ENCODE data around the gene CNTN4. TPM values are rescaled to one million over a fixed set of nuclear protein-coding genes. Genes with fewer than 3 reads are reported as not detected.

The CNTN4 gene
- total RNA-seq, 1 experiment from 2014 or later: 0.12 TPM

DNA sequence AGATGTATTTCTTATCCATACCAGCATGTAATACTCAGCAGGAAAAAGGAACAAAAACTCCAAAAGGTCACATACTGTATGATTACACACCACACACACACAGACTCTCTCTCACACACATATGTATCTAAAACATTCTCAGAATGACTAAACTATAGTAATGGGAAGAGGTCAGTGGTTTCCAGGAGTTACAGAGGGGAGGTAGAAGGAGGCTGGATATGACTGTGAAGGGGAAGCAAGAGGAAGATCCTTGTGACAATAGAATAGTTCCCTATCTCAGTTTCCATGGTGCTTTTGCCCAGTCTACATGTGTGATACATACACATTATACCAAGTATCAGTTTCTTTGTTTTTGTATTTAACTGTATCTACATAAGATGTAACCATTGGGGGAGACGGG, 821.4 kb downstream of the CNTN4 start:
- Mint-ChIP-seq H3K27ac (ENCODE audit: low read depth, unreplicated experiment) (no peak overlapping the region), H3K4me1 (ENCODE audit: insufficient read depth, unreplicated experiment) (no peaks in the 10 kb centered on the region), H3K9me3 (ENCODE audit: unreplicated experiment) (peaks cover 11% of the 10 kb centered on the region), H3K27me3 (ENCODE audit: insufficient read depth, unreplicated experiment) (peaks cover 63% of the 10 kb centered on the region), H3K4me3 (ENCODE audit: unreplicated experiment) (no peak overlapping the region), H3K36me3 (ENCODE audit: insufficient read depth, unreplicated experiment) (no peaks in the 10 kb centered on the region)
- CTCF ChIA-PET: no interaction called here
- no TSS peak for BruUV-seq (replicated peaks)
- DNase-seq (ENCODE audit: unreplicated experiment): no peak
- TF ChIP-seq, protein P1, sequence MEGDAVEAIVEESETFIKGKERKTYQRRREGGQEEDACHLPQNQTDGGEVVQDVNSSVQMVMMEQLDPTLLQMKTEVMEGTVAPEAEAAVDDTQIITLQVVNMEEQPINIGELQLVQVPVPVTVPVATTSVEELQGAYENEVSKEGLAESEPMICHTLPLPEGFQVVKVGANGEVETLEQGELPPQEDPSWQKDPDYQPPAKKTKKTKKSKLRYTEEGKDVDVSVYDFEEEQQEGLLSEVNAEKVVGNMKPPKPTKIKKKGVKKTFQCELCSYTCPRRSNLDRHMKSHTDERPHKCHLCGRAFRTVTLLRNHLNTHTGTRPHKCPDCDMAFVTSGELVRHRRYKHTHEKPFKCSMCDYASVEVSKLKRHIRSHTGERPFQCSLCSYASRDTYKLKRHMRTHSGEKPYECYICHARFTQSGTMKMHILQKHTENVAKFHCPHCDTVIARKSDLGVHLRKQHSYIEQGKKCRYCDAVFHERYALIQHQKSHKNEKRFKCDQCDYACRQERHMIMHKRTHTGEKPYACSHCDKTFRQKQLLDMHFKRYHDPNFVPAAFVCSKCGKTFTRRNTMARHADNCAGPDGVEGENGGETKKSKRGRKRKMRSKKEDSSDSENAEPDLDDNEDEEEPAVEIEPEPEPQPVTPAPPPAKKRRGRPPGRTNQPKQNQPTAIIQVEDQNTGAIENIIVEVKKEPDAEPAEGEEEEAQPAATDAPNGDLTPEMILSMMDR (IDR thresholded peaks at IDR 0.05; ENCODE audit: unreplicated experiment): no peak
- POLR2A ChIA-PET: no interaction called here
- intact Hi-C loops (cut with micrococcal nuclease): loop anchor here (5.0 to 10.0 kb wide), 2 partner anchors 935 to 1833 kb away; no protein-coding TSS in a partner anchor

DNA sequence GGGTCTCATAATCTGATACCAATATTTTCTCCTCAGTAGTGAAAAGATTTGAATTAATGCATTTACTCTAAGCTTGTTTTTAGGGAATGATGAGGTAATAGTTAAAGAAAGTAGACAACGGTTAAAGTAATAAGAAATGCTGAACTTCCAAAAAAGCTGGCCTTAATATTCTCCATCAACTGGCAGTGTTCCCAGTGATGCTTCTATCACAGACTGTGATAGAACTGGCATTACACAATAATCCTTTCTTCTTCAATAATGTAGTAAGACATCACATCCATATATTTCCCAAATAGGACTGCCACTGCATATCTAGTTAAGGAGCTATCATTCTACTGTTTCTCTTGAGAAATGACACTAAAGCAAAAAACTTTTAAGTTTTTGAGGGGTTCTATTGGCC, 822.8 kb downstream of the CNTN4 start:
- BruUV-seq (replicated peaks): no TSS peak
- no peak for DNase-seq (ENCODE audit: unreplicated experiment)
- Mint-ChIP-seq H3K4me3 (ENCODE audit: unreplicated experiment) (no peak overlapping the region), H3K9me3 (ENCODE audit: unreplicated experiment) (peaks cover 11% of the 10 kb centered on the region), H3K36me3 (ENCODE audit: insufficient read depth, unreplicated experiment) (no peaks in the 10 kb centered on the region), H3K27ac (ENCODE audit: low read depth, unreplicated experiment) (no peak overlapping the region), H3K27me3 (ENCODE audit: insufficient read depth, unreplicated experiment) (peaks cover 66% of the 10 kb centered on the region), H3K4me1 (ENCODE audit: insufficient read depth, unreplicated experiment) (no peaks in the 10 kb centered on the region)
- intact Hi-C loops (cut with micrococcal nuclease): loop anchor here (5.0 to 10.0 kb wide), 2 partner anchors 937 to 1834 kb away; no protein-coding TSS in a partner anchor
- POLR2A ChIA-PET: interaction anchor here (1.0 kb wide), 1 partner anchor 812 kb away, joined by 3 read pairs; no protein-coding TSS in a partner anchor
- CTCF ChIA-PET: interaction anchor here (0.8 to 1.9 kb wide), 13 partner anchors 9 to 755 kb away, joined by 3 to 9 read pairs (median 4); no protein-coding TSS in a partner anchor
- TF ChIP-seq, protein P1 (IDR thresholded peaks at IDR 0.05; ENCODE audit: unreplicated experiment): no peak

DNA sequence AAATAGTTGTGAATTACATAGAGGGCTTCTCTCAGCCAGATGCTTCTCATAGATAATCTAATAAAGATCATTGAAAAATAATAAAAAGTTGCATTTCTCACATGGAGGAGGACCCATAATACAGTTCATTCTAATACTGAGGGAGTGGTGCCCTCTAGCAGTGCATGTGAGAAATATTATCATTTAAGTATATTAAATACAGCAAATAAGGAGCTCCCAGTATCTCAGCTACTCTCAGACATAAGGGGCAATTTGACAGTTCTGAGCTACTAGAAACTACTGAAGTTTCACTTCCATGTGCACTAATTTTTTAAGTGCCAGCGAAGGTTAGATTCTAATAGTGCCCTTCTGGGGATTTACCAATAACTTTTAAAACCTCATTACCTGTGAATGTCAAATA, 823.2 kb downstream of the CNTN4 start:
- no peak overlapping the region for H3K27ac Mint-ChIP-seq (ENCODE audit: low read depth, unreplicated experiment)
- peaks cover 67% of the 10 kb centered on the region for H3K27me3 Mint-ChIP-seq (ENCODE audit: insufficient read depth, unreplicated experiment)
- intact Hi-C loops (cut with micrococcal nuclease): loop anchor here (1.0 to 10.0 kb wide), 3 partner anchors 157 to 1835 kb away; no protein-coding TSS in a partner anchor
- no peaks in the 10 kb centered on the region for H3K4me1 Mint-ChIP-seq (ENCODE audit: insufficient read depth, unreplicated experiment)
- no peak overlapping the region for H3K4me3 Mint-ChIP-seq (ENCODE audit: unreplicated experiment)
- DNase-seq (ENCODE audit: unreplicated experiment): peak; percentile 41
- no TSS peak for BruUV-seq (replicated peaks)
- H3K9me3 Mint-ChIP-seq (ENCODE audit: unreplicated experiment): peaks cover 9% of the 10 kb centered on the region
- ChIA-PET CTCF (interaction anchor here (0.6 to 1.9 kb wide), 19 partner anchors 9 to 1840 kb away, joined by 3 to 9 read pairs (median 4); no protein-coding TSS in a partner anchor), POLR2A (interaction anchor here (1.0 kb wide), 1 partner anchor 812 kb away, joined by 3 read pairs; no protein-coding TSS in a partner anchor)
- TF ChIP-seq, protein P1 (IDR thresholded peaks at IDR 0.05; ENCODE audit: unreplicated experiment): peak; percentile 43
- H3K36me3 Mint-ChIP-seq (ENCODE audit: insufficient read depth, unreplicated experiment): no peaks in the 10 kb centered on the region

DNA sequence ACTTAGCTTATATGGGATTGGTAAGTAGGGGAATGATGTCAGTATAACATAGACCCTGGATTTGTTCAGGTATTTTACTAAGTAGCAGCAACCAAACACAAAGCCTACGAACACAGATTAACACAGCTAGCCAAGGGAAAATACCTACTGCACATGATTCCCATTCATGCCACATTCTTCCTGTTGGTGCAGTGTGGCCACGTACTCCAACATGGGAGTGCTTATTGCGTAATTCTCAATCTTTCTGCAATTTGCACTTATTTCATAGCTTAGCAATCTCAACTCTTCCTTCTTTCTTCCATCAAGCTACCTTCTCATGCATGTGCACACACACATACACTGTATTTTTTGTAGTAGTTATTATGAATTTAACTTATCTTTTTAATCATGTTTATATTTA, 824.7 kb downstream of the CNTN4 start:
- Mint-ChIP-seq H3K4me3 (ENCODE audit: unreplicated experiment) (no peak overlapping the region), H3K27me3 (ENCODE audit: insufficient read depth, unreplicated experiment) (peaks cover 67% of the 10 kb centered on the region), H3K36me3 (ENCODE audit: insufficient read depth, unreplicated experiment) (no peaks in the 10 kb centered on the region), H3K9me3 (ENCODE audit: unreplicated experiment) (no peaks in the 10 kb centered on the region), H3K27ac (ENCODE audit: low read depth, unreplicated experiment) (no peak overlapping the region), H3K4me1 (ENCODE audit: insufficient read depth, unreplicated experiment) (no peaks in the 10 kb centered on the region)
- no TSS peak for BruUV-seq (replicated peaks)
- intact Hi-C loops (cut with micrococcal nuclease): loop anchor here (5.0 to 10.0 kb wide), 2 partner anchors 939 to 1836 kb away; no protein-coding TSS in a partner anchor
- peak; percentile 35 for DNase-seq (ENCODE audit: unreplicated experiment)
- CTCF ChIA-PET: interaction anchor here (0.7 to 1.5 kb wide), 2 partner anchors 23 to 158 kb away, joined by 5 to 7 read pairs; no protein-coding TSS in a partner anchor
- POLR2A ChIA-PET: no interaction called here
- TF ChIP-seq, protein P1 (IDR thresholded peaks at IDR 0.05; ENCODE audit: unreplicated experiment): no peak
